HG03060 (cell line): ENCODE measurements around the gene RHOU.
"Not testable (repeated sequence)": the region's sequence is repeated elsewhere in the genome, so short reads cannot be mapped to it uniquely, and the experiment has no call there.

ENCODE experiments used
- ATAC-seq: cut with Tn5 transposase; IDR thresholded peaks from one replicate; pipeline ENCODE4 v1.9.1; 2021; ENCODE audit warnings: low read depth, moderate number of reproducible peaks; ENCODE audit not compliant: unreplicated experiment

RHOU gene

GRCh38 chr1:228734881-228735801, at the start of gene RHOU:
Gene RHOU, plus strand, starts transcription at chr1:228735479. Its CDS starts 264 bp downstream, at chr1:228735743.
- no peak for ATAC-seq

- no peak for ATAC-seq
Observed at GRCh38 chr1:228687587-228687986, 47.7 kb upstream of the RHOU start.

- ATAC-seq = no peak
Observed at GRCh38 chr1:228689255-228689654, 46.0 kb upstream of the RHOU start.

GRCh38 chr1:228691211-228691610, 44.1 kb upstream of the RHOU start:
- ATAC-seq = no peak

GRCh38 chr1:228691926-228692325, 43.4 kb upstream of the RHOU start:
- no peak for ATAC-seq

GRCh38 chr1:228694447-228694846, 40.8 kb upstream of the RHOU start:
- not testable (repeated sequence) for ATAC-seq

GRCh38 chr1:228695015-228695955, 40.0 kb upstream of the RHOU start:
- ATAC-seq = no peak

- no peak for ATAC-seq
Observed at GRCh38 chr1:228697207-228698016, 37.9 kb upstream of the RHOU start.

GRCh38 chr1:228698017-228698329, 37.3 kb upstream of the RHOU start:
- ATAC-seq = no peak

- ATAC-seq = no peak
Observed at GRCh38 chr1:228702433-228702832, 32.8 kb upstream of the RHOU start.

GRCh38 chr1:228706305-228706704, 29.0 kb upstream of the RHOU start:
- ATAC-seq = no peak

GRCh38 chr1:228717081-228717480, 18.2 kb upstream of the RHOU start:
- ATAC-seq = no peak

- ATAC-seq = no peak
Observed at GRCh38 chr1:228721407-228721806, 13.9 kb upstream of the RHOU start.

GRCh38 chr1:228723287-228723686, 12.0 kb upstream of the RHOU start:
- no peak for ATAC-seq

GRCh38 chr1:228723921-228724320, 11.4 kb upstream of the RHOU start:
- no peak for ATAC-seq

GRCh38 chr1:228725178-228725577, 10.1 kb upstream of the RHOU start:
- ATAC-seq = no peak

- no peak for ATAC-seq
Observed at GRCh38 chr1:228727681-228728171, 7.6 kb upstream of the RHOU start.

- ATAC-seq = no peak
Observed at GRCh38 chr1:228732426-228732825, 2.9 kb upstream of the RHOU start.

GRCh38 chr1:228733576-228733975, 1.7 kb upstream of the RHOU start:
- ATAC-seq = no peak

GRCh38 chr1:228735871-228736586, 750 bp downstream of the RHOU start:
- ATAC-seq = no peak
